Fibroblast of skin of scalp (primary cell): Measurements from ENCODE around the gene OVOL3.
"Not testable (repeated sequence)": the region's sequence is repeated elsewhere in the genome, so short reads cannot be mapped to it uniquely, and the experiment has no call there.

Experiments
- DNase-seq: peaks from one replicate; pipeline ENCODE4 v3.0.0-alpha.2; 2013

OVOL3 gene

GRCh38 chr19:36101550-36102327, 9.2 kb upstream of the OVOL3 start:
- DNase-seq = no peak

- DNase-seq = no peak
Observed at GRCh38 chr19:36103040-36103626, 7.8 kb upstream of the OVOL3 start.

DNA sequence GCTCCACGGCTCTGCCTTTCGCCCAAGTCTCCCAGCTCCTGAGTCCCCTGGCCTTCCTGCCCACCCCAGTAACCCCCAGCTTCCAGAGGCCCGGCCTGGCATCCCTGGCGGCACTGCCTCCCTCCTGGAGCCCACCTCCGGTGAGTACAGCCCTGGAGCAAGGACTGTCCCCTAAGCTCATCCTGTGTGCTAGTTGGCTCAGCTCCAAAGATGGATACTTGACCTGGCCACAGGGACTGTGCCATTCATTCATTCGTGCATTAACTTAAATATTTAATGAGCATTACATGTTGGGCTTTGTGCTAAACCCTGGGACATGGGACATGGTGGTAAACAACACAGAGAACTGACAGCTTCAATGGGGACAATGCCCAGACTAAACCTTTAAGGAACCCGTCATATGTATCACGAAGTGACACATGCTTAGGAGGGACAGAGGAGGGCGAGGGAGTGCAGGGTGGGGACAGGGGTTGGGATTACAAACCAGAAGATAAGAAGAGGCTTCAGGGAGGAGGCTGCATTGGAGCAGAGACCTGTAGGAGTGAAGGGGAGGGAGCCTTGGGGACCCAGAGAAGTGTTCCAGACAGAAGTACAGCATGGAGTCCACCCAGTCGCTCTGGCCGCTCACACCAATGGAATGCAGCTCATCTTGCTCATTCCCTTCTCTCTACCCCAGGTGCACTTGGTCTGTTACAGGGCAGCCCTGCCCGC, 6.9 kb upstream of the OVOL3 start:
- no peak for DNase-seq

DNA sequence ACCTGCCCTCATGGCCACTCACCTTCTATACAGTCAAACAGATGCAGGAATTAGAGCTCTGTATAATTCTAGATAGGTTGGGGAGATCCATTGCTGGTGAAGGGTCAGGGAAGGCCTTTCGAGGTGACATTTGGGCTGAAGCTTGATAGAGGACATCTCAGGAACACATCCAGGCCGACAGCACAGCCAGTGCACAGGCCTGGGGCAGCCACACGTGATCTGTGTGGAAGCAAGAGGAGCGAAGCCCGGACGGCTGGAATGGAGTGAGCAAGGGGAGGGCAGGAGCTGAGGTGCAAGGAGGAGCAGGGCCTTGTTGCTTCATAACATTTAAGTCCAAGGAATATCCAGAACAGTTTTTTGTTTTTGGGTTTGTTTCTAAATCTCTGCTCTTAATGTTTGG, 4.5 kb upstream of the OVOL3 start:
- no peak for DNase-seq

DNA sequence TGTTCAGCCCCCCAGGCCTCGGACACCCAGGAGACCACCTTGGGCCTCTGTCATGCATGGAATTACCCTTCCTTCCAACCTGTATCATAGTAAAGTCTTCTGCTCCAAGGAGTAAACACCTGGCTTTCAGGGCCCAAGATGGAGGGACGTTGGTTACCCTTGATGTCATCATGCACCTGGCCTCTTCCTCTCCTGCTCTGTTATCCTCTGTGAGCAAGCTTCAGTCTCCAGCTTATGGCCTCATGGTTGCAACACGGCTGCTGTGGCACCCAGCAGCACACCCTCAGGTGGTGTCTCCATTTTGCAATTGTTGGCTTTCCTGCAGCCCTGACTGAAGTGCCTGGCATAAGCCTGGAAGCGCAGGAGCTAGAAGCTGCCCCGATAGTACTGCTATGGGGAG, 4.0 kb upstream of the OVOL3 start:
- no peak for DNase-seq

DNA sequence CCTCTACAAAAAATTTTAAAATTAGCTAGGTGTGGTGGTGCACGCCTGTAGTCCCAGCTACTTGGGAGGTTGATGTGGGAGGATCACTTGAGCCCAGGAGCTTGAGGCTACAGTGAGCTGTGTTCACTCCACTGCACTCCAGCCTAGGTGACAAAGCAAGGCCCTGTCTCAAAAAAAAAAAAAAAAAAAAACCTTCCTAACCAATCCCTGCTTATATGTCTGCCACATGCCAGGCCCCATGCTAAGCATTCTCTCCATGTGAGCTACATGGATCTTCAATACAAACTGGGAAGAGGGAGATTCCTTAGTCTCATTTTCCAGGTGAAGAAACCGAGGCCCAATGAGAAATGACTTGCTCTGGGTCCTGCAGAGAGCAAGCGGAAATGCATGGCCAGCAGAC, 2.3 kb upstream of the OVOL3 start:
- DNase-seq = no peak

DNA sequence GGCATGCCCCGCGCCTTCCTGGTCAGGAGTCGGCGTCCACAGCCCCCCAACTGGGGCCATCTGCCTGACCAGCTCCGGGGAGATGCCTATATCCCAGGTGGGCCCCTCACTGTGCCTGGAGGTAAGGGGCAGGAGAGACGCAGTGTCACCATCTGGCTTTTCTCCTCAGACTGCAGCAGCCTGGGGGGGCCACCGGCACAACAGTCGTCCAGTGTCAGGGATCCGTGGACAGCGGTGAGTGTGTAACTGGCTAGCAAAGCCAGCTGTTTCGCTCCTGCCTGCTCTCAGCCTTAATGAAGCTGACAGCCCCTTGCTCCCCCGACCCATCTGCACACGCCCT, 227 bp downstream of the OVOL3 start:
- DNase-seq = no peak

- DNase-seq = no peak
Observed at GRCh38 chr19:36112678-36113077, 1.7 kb downstream of the OVOL3 start.

DNA sequence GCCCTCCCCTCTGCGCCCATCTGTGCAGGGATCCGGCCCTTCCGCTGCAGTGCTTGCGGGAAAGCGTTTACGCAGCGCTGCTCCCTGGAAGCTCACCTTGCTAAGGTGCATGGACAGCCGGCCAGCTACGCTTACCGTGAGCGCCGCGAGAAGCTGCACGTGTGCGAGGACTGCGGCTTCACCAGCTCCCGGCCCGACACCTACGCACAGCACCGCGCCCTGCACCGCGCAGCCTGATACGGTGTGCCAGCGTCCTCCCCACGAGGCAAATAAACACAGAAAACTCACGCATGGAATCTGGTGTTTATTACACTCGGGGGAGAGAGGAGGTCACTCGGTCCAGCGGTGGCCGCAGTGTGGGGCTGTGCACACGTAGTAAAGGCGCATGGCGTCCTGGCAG, 2.5 kb downstream of the OVOL3 start:
- no peak for DNase-seq

DNA sequence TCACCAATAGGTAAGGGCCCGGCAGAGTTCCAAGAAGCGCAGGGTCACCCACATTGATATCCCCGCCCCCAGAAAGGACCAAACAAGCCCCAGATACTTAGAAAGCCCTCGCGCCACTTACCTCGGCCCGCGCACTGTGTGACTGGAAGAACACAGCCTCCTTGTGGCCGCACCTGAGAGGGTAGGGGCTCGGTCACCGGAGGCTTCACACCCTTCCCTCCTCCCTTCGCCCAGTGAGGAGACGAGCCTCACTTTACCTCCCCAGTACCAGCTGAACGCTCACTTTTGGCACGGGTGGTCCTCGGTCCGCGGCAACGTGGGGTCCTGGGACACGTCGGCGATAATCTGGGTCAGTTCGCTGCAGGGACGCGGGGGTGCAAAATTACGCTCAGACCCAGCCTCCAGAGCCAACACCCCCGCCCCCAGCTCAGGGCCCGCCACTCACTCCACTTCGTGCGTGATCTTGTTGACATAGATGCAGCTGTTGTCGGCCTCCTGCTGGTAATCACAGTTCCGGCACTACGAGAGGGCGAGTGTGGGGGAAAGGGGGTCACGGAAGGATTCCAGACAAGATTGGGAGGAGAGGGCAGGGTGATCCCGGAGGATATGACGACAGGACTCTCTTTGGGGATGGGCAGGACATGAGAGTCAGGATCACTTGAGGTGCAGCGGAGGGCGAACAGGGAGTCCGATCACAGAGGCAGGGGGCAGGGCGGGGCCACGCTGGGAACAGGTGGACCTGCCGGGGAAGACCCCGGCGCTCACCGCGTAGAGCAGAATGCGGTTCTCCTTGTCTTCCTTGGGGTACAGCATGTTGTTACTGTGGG, 3.2 kb downstream of the OVOL3 start:
- DNase-seq = peak; percentile 39

GRCh38 chr19:36114721-36115452, 3.9 kb downstream of the OVOL3 start, which contains the start of gene POLR2I:
Gene POLR2I, minus strand, starts transcription at chr19:36114875. Its CDS starts 19 bp downstream, at chr19:36114856.
- peak; percentile 100 for DNase-seq

- no peak for DNase-seq
Observed at GRCh38 chr19:36115453-36116343, 4.8 kb downstream of the OVOL3 start, which contains the start of gene TBCB. Gene TBCB, plus strand, starts transcription at chr19:36115468. Its CDS starts 93 bp downstream, at chr19:36115561.

GRCh38 chr19:36116344-36116637, 5.3 kb downstream of the OVOL3 start:
- DNase-seq = no peak

DNA sequence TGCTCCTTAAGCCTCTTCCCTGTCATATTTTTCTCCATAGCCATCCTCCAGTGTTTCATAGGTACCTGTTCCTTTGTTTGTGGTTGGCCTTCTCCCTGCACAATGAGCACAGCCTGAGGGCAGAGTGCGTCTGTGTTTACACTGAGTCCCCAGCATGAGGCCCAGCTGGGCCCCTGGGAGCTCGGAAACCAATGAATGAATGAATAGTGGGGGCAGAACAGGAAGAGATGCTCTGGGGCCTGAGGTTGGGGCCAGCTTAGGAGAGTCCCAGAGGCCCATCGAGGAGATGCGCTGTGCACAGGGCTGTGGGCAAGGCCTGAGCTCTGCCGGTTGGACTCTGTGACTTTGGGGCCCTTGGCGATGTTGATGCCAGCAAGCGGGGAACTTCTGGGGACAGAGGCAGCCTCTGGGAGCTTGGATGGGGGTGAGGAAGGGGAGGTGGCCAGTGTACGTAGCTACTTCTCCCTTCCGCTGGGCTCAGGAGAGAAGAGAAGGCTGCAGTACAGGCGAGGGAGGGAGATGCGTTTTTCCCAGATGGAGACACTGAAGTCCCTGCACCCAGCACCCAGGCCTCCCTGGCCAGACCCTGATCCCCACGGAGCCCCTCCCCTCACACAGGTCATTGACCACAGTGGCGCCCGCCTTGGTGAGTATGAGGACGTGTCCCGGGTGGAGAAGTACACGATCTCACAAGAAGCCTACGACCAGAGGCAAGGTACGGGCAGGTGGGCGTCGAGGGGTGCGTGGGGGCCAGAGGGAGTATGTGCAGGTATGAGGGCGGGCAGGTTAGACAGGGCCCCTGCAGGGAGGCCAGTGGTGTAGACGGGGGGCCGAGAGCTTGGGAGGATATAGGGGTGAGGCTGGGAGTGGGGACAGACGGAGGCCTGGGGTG, 9.4 kb downstream of the OVOL3 start:
- no peak for DNase-seq

DNA sequence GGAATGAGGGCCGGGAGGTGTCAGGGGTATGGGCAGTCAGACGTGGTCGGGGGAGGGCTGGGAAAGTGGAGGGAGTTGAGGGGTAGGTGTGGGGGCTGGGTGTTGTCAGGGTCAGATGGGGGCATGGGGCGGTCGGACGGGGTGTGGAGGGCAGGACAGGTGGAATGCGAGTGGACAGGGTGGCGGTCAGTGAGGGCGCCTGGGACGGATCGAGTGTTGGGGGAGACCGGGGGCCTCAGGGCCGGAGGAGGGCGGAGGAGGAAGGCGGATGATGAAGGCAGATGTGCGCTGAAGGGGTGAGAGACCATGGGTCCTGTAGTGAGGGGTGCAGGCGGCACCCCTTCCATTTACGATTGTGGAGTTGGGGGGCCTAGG, 10.0 kb downstream of the OVOL3 start:
- DNase-seq = no peak

DNA sequence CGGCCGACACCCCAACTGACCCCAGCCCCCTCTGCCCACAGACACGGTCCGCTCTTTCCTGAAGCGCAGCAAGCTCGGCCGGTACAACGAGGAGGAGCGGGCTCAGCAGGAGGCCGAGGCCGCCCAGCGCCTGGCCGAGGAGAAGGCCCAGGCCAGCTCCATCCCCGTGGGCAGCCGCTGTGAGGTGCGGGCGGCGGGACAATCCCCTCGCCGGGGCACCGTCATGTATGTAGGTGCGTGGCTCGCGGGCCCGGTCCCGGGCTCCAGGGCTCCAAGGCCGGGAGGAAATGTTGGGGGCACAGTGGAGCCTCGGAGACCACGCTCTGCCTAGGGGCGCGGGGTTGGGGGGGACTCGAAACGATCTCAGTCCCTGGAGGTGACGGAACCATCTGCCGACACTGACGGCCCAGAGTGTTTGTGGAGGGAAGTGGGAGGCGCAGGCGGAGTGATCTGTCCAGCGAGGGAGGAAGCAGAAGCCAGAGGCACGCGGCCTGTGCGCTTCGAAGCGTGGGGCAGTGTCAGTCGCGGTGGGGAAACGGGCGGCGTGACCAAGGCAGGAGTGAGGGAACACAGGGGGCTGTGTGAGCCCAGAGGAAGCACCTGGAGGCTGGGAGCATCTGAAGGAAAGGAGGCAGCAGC, 10.7 kb downstream of the OVOL3 start:
- DNase-seq = no peak

DNA sequence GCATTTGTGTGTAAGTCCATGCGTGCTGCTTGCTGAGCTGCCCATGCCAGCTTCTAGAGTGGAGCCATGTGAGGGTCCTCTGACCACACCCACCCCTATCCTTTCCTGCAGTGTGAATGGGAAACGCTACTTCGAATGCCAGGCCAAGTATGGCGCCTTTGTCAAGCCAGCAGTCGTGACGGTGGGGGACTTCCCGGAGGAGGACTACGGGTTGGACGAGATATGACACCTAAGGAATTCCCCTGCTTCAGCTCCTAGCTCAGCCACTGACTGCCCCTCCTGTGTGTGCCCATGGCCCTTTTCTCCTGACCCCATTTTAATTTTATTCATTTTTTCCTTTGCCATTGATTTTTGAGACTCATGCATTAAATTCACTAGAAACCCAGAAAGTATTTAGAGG, 14.6 kb downstream of the OVOL3 start:
- DNase-seq = no peak

- DNase-seq = no peak
Observed at GRCh38 chr19:36128392-36128736, 17.4 kb downstream of the OVOL3 start.

DNA sequence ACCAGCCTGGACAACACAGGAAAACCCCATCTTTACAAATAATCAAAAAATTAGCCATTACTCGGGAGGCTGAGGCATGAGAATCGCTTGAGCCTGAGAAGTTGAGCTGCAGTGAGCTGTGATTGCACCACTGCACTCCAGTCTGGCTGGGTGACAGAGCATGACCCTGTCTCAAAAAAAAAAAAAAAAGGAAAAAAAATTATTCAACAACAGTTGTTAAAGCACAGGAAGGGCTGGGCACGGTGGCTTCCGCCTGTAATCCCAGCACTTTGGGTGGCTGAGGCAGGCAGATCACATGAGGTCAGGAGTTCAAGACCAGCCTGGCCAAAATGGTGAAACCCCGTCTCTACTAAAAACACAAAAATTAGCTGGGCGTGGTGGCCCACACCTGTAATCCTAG, 20.3 kb downstream of the OVOL3 start:
- DNase-seq = not testable (repeated sequence)

DNA sequence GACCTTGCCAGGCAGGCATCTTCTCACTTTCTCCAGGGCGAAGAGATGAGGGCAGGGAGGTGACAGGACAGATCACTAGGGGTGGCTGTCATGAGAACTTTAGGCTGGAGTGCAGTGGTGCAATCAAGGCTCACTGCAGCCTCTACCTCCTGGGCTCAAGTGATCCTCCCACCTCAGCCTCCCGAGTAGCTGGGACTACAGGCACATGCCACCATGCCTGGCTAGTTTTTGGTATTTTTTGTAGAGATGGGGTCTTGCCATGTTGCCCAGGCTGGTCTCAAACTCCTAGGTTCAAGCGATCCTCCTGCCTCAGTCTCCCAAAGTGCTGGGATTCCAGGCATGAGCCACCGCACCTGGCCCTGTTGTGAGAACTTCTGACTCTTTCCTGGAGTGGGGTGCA, 23.9 kb downstream of the OVOL3 start:
- not testable (repeated sequence) for DNase-seq
